Keratinocyte (primary cell): ENCODE measurements around the gene RELCH. TPM values are rescaled to one million over a fixed set of nuclear protein-coding genes. Genes with fewer than 3 reads are reported as not detected.

Source experiments
- DNase-seq: peaks from one replicate; pipeline ENCODE4 v3.0.0-alpha.2; 2011; ENCODE audit warnings: low read depth, missing footprints, low spot score
- FAIRE-seq: peaks from 2 replicates; lab custom pipeline; 2011; peaks lifted over from hg19 to GRCh38; lab: Jason Lieb, UNC
- H2AFZ ChIP-seq: 2 replicates; pipeline ENCODE4 v1.6.0; 2012; ENCODE audit warnings: low read length, control low read depth, inconsistent platforms; ENCODE audit not compliant: control insufficient read depth
- H3K27ac ChIP-seq: 2 replicates; pipeline ENCODE4 v1.5.1; 2011; ENCODE audit warnings: low read length; ENCODE audit not compliant: control insufficient read depth, insufficient read depth
- H3K27me3 ChIP-seq: 3 replicates; pipeline ENCODE4 v1.6.0; 2011; ENCODE audit warnings: low read length; ENCODE audit not compliant: control insufficient read depth, insufficient read depth; ENCODE audit errors: extremely low read depth
- H3K36me3 ChIP-seq, 2 experiments: 2 replicates in 1 of 2; 3 replicates in 1 of 2; pipeline ENCODE4 v1.5.1; 2011; ENCODE audit warnings: low read length in 2 of 2, mild to moderate bottlenecking in 1 of 2; ENCODE audit not compliant: control insufficient read depth in 2 of 2, insufficient read depth in 2 of 2; ENCODE audit errors: extremely low read depth in 1 of 2
- H3K4me1 ChIP-seq: 3 replicates; pipeline ENCODE4 v1.5.1; 2011; ENCODE audit warnings: low read length; ENCODE audit not compliant: control insufficient read depth, insufficient read depth; ENCODE audit errors: extremely low read depth
- H3K4me2 ChIP-seq: 3 replicates; pipeline ENCODE4 v1.6.0; 2011; ENCODE audit warnings: low read depth, low read length; ENCODE audit not compliant: control insufficient read depth, insufficient read depth; ENCODE audit errors: extremely low read depth
- H3K4me3 ChIP-seq, 3 experiments: fragments of 200-600 bp in 1 of 3; sonication (generic) in 1 of 3; 2 replicates in 2 of 3; 3 replicates in 1 of 3; pipeline ENCODE4 v1.5.1; 2011 to 2016; ENCODE audit warnings: low read length in 3 of 3, mild to moderate bottlenecking in 3 of 3, control low read depth in 2 of 3, inconsistent platforms in 1 of 3, low read depth in 1 of 3, mixed read lengths in 1 of 3, mixed run types in 1 of 3, moderate library complexity in 1 of 3; ENCODE audit not compliant: control insufficient read depth in 2 of 3, insufficient read depth in 2 of 3; ENCODE audit errors: extremely low read depth in 1 of 3
- H3K79me2 ChIP-seq: 2 replicates; pipeline ENCODE4 v1.6.0; 2012; ENCODE audit warnings: low read length; ENCODE audit not compliant: control insufficient read depth, insufficient read depth
- H3K9ac ChIP-seq: 3 replicates; pipeline ENCODE4 v1.6.0; 2011; ENCODE audit warnings: low read length; ENCODE audit not compliant: control insufficient read depth, insufficient read depth; ENCODE audit errors: extremely low read depth
- H3K9me1 ChIP-seq: 3 replicates; pipeline ENCODE4 v1.6.0; 2011; ENCODE audit warnings: low read length; ENCODE audit not compliant: control insufficient read depth, insufficient read depth; ENCODE audit errors: extremely low read depth
- H3K9me3 ChIP-seq: 2 replicates; pipeline ENCODE4 v1.5.1; 2012; ENCODE audit warnings: low read depth, low read length; ENCODE audit not compliant: control insufficient read depth
- H4K20me1 ChIP-seq: 3 replicates; pipeline ENCODE4 v1.6.0; 2011; ENCODE audit warnings: low read length; ENCODE audit not compliant: control insufficient read depth, insufficient read depth; ENCODE audit errors: extremely low read depth
- CTCF ChIP-seq, 3 experiments: IDR thresholded peaks in 1 of 3; conservative IDR thresholded peaks in 1 of 3; optimal IDR thresholded peaks in 1 of 3; 2 replicates in 2 of 3; 3 replicates in 1 of 3; pipeline versions ENCODE3 to v1.5.1; 2011; ENCODE audit warnings: low read length in 3 of 3, mild to moderate bottlenecking in 3 of 3, moderate library complexity in 2 of 3, control low read depth in 1 of 3, inconsistent platforms in 1 of 3; ENCODE audit not compliant: insufficient read depth in 2 of 3; ENCODE audit errors: extremely low read depth in 1 of 3
- EZH2 ChIP-seq: IDR thresholded peaks from one replicate; pipeline ENCODE4 v1.6.1; 2012; ENCODE audit warnings: inconsistent platforms, mild to moderate bottlenecking, low read length, moderate library complexity
- dilution Hi-C: fragments of 300-500 bp; cut with MboI; formaldehyde crosslinking; loops from one replicate; pipeline ENCODE4 v1.7.0; 2020; ENCODE audit warnings: low sequenced_read_pairs; ENCODE audit not compliant: extremely low pct_ligation_motif_present
- polyA plus RNA-seq, 5 experiments: library from polyadenylated mRNA; depleted of rRNA in 3 of 5; stranded (reverse) in 3 of 5; stranded (forward) in 1 of 5; unstranded in 1 of 5; fragments of >200 nt; gene quantifications; 1 replicate in 1 of 5; 2 replicates in 3 of 5; 3 replicates in 1 of 5; pipeline versions ENCODE4 v1.2.1 to v1.2.3, GENCODE V29; 2011 to 2012; ENCODE audit warnings: missing spikeins in 2 of 5, low read depth in 1 of 5, low replicate concordance in 1 of 5

The RELCH gene
- polyA plus RNA-seq, 1 donor (not counting 4 experiments of a cell fraction or from before 2014, with no cell fraction given): 21.8 TPM

- Histone ChIP-seq H3K79me2 (no peaks in the 10 kb centered on the region), H3K27me3 (peaks cover 53% of the 10 kb centered on the region), H3K4me1 (peaks cover 13% of the 10 kb centered on the region), H4K20me1 (no peaks in the 10 kb centered on the region), H3K9me3 (no peaks in the 10 kb centered on the region), H3K4me3 (no peak overlapping the region), H3K9me1 (no peaks in the 10 kb centered on the region), H2AFZ (no peak overlapping the region), H3K27ac (no peak overlapping the region), H3K4me2 (peak overlapping the region; percentile 54), H3K36me3 (no peaks in the 10 kb centered on the region), H3K9ac (no peak overlapping the region)
- FAIRE-seq (no peak), DNase-seq (no peak)
- dilution Hi-C loops: no loop called here
- TF ChIP-seq CTCF (optimal IDR thresholded peaks at IDR 0.05 in 1 of 3, IDR thresholded peaks at IDR 0.05 in 1 of 3, conservative IDR thresholded peaks at IDR 0.05 in 1 of 3; ENCODE audit: extremely low read depth in 1 of 3, insufficient read depth in 2 of 3, low read length in 3 of 3): no peak
- peak; percentile 60 for TF ChIP-seq EZH2
Measured at GRCh38 chr18:62324181-62324828, 137.2 kb downstream of the RELCH start.

- DNase-seq (no peak), FAIRE-seq (no peak)
- Histone ChIP-seq H3K4me2 (peak within 1 kb of the TSS; percentile 80), H4K20me1 (no peaks in the 10 kb centered on the region), H2AFZ (peak within 1 kb of the TSS; percentile 76), H3K27me3 (peaks cover 53% of the 10 kb centered on the region), H3K9ac (peak within 1 kb of the TSS; percentile 34), H3K4me3 (peak within 1 kb of the TSS; percentile 38 to 82 (median 71)), H3K9me1 (no peaks in the 10 kb centered on the region), H3K4me1 (peaks cover 13% of the 10 kb centered on the region), H3K79me2 (no peaks in the 10 kb centered on the region), H3K36me3 (no peaks in the 10 kb centered on the region), H3K27ac (no peak within 1 kb of the TSS), H3K9me3 (no peaks in the 10 kb centered on the region)
- no peak for TF ChIP-seq EZH2
- peak in 2 of 3 experiments; percentile 26 to 70 for TF ChIP-seq CTCF (optimal IDR thresholded peaks at IDR 0.05 in 1 of 3, IDR thresholded peaks at IDR 0.05 in 1 of 3, conservative IDR thresholded peaks at IDR 0.05 in 1 of 3; ENCODE audit: extremely low read depth in 1 of 3, insufficient read depth in 2 of 3, low read length in 3 of 3)
- dilution Hi-C loops: no loop called here
Measured at GRCh38 chr18:62324917-62325805, 138.1 kb downstream of the RELCH start, which contains the start of gene TNFRSF11A. TSS of gene TNFRSF11A (plus strand) at chr18:62325310. CDS start at chr18:62325353, 43 bp downstream.
